GM13977 (cell line): ENCODE data around the gene ATF6.

ENCODE experiments used
- DNase-seq: peaks from one replicate; pipeline ENCODE4 v3.0.0; 2012; ENCODE audit warnings: low spot score
- CTCF ChIP-seq: IDR thresholded peaks from 2 replicates; pipeline ENCODE4 v1.5.1; 2012; ENCODE audit warnings: mild to moderate bottlenecking, control low read depth; ENCODE audit not compliant: insufficient read depth; ENCODE audit errors: extremely low read depth, missing control alignments
- in situ Hi-C: fragments of 300-500 bp; cut with MboI; formaldehyde crosslinking; loops from one replicate; pipeline ENCODE4 v1.12.0; 2022; ENCODE audit warnings: low sequenced_read_pairs, low pct_unique_long_range_greater_than_20kb, mixed read lengths, inconsistent platforms; ENCODE audit not compliant: unreplicated experiment

The ATF6 gene

GRCh38 chr1:161944381-161944780 lies 178.3 kb downstream of the ATF6 start:
- no peak for DNase-seq
- no peak for TF ChIP-seq CTCF
- in situ Hi-C loops, result no loop called here

- in situ Hi-C loops, result no loop called here
- no peak for DNase-seq
- no peak for TF ChIP-seq CTCF
Measured at GRCh38 chr1:161945306-161946060, 179.4 kb downstream of the ATF6 start.

GRCh38 chr1:161946071-161946987 lies 180.2 kb downstream of the ATF6 start:
- in situ Hi-C loops, result no loop called here

GRCh38 chr1:161948435-161948834 lies 182.3 kb downstream of the ATF6 start:
- no peak for DNase-seq
- no peak for TF ChIP-seq CTCF

More at GRCh38 chr1:161946071-161946987, 180.2 kb downstream of the ATF6 start:
- no peak for TF ChIP-seq CTCF
- DNase-seq, result no peak

GRCh38 chr1:161949548-161949947 lies 183.4 kb downstream of the ATF6 start:
- no peak for TF ChIP-seq CTCF
- in situ Hi-C loops, result no loop called here
- no peak for DNase-seq

More at GRCh38 chr1:161948435-161948834, 182.3 kb downstream of the ATF6 start:
- in situ Hi-C loops, result no loop called here

GRCh38 chr1:161950377-161950776 lies 184.3 kb downstream of the ATF6 start:
- no peak for DNase-seq
- TF ChIP-seq CTCF, result no peak
- in situ Hi-C loops, result no loop called here
